Fibroblast of lung (primary cell): Measurements from ENCODE around the gene AATK. TPM values are rescaled to one million over a fixed set of nuclear protein-coding genes. Genes with fewer than 3 reads are reported as not detected.

Experiments
- DNase-seq, 2 donors: peaks; one replicate each; pipeline versions ENCODE4 v3.0.0 to v3.0.0-alpha.2; 2010; ENCODE audit warnings: low read depth in 2 of 2
- H2AFZ ChIP-seq: 2 replicates; pipeline ENCODE4 v1.5.1; 2012; ENCODE audit warnings: low read length, control low read depth, inconsistent platforms
- H3K27ac ChIP-seq: 2 replicates; pipeline ENCODE4 v1.5.1; 2011; ENCODE audit warnings: low read length, control low read depth; ENCODE audit not compliant: insufficient read depth
- H3K27me3 ChIP-seq: 2 replicates; pipeline ENCODE4 v1.5.1; 2011; ENCODE audit warnings: mild to moderate bottlenecking, low read length; ENCODE audit not compliant: control insufficient read depth, insufficient read depth
- H3K36me3 ChIP-seq: 2 replicates; pipeline ENCODE4 v1.5.1; 2011; ENCODE audit warnings: low read length; ENCODE audit not compliant: control insufficient read depth, insufficient read depth
- H3K4me1 ChIP-seq: 2 replicates; pipeline ENCODE4 v1.5.1; 2011; ENCODE audit warnings: low read length; ENCODE audit not compliant: control insufficient read depth, insufficient read depth; ENCODE audit errors: extremely low read depth
- H3K4me2 ChIP-seq: 2 replicates; pipeline ENCODE4 v1.5.1; 2011; ENCODE audit warnings: low read length, control low read depth; ENCODE audit not compliant: insufficient read depth; ENCODE audit errors: extremely low read depth
- H3K4me3 ChIP-seq, 4 experiments: fragments of 200-600 bp in 1 of 4; sonication (generic) in 1 of 4; replicated peaks in 1 of 4; 2 replicates each; pipeline ENCODE4 v1.5.1; 2011 to 2016; ENCODE audit warnings: low read length in 4 of 4, low read depth in 3 of 4, mild to moderate bottlenecking in 3 of 4, control low read depth in 2 of 4, inconsistent platforms in 1 of 4, mixed read lengths in 1 of 4; ENCODE audit not compliant: insufficient read depth in 1 of 4; ENCODE audit errors: control extremely low read depth in 1 of 4
- H3K79me2 ChIP-seq: 2 replicates; pipeline ENCODE4 v1.5.1; 2012; ENCODE audit warnings: mild to moderate bottlenecking, low read length, inconsistent platforms; ENCODE audit not compliant: control insufficient read depth, insufficient read depth
- H3K9ac ChIP-seq: 2 replicates; pipeline ENCODE4 v1.5.1; 2011; ENCODE audit warnings: mild to moderate bottlenecking, low read length, control low read depth; ENCODE audit not compliant: insufficient read depth
- H3K9me3 ChIP-seq: 2 replicates; pipeline ENCODE4 v1.5.1; 2012; ENCODE audit warnings: low read depth, low read length; ENCODE audit not compliant: control insufficient read depth, insufficient read depth
- H4K20me1 ChIP-seq: 2 replicates; pipeline ENCODE4 v1.5.1; 2011; ENCODE audit warnings: low read length; ENCODE audit not compliant: control insufficient read depth, insufficient read depth; ENCODE audit errors: extremely low read depth
- EZH2 ChIP-seq: IDR thresholded peaks from 2 replicates; pipeline ENCODE4 v1.5.1; 2012; ENCODE audit warnings: low read length, control low read depth, mild to moderate bottlenecking; ENCODE audit errors: missing control alignments
- polyA plus RNA-seq, 2 donors: library from polyadenylated mRNA; depleted of rRNA in 1 of 2; stranded (reverse) in 1 of 2; unstranded in 1 of 2; fragments of >200 nt; gene quantifications; 2 replicates each; pipeline ENCODE4 v1.2.1, GENCODE V29; 2011 to 2012; ENCODE audit warnings: missing spikeins in 1 of 2
- total RNA-seq: library from RNA; depleted of rRNA; stranded (reverse); fragments of >200 nt; gene quantifications from 2 replicates; pipeline ENCODE4 v1.2.1, GENCODE V29; 2014
- TF ChIP-seq, protein P1 (sequence below), 2 donors: IDR thresholded peaks in 1 of 2; conservative IDR thresholded peaks in 1 of 2; 1 replicate in 1 of 2; 2 replicates in 1 of 2; pipeline ENCODE4 v1.5.1; 2011 to 2012; ENCODE audit warnings: low read length in 2 of 2, control low read depth in 1 of 2, inconsistent platforms in 1 of 2, low read depth in 1 of 2, mild to moderate bottlenecking in 1 of 2

AATK gene
- total and polyA plus RNA-seq, 2 donors (not counting 1 experiment from before 2014, with no cell fraction given), result 0.16 to 0.50 TPM

DNA sequence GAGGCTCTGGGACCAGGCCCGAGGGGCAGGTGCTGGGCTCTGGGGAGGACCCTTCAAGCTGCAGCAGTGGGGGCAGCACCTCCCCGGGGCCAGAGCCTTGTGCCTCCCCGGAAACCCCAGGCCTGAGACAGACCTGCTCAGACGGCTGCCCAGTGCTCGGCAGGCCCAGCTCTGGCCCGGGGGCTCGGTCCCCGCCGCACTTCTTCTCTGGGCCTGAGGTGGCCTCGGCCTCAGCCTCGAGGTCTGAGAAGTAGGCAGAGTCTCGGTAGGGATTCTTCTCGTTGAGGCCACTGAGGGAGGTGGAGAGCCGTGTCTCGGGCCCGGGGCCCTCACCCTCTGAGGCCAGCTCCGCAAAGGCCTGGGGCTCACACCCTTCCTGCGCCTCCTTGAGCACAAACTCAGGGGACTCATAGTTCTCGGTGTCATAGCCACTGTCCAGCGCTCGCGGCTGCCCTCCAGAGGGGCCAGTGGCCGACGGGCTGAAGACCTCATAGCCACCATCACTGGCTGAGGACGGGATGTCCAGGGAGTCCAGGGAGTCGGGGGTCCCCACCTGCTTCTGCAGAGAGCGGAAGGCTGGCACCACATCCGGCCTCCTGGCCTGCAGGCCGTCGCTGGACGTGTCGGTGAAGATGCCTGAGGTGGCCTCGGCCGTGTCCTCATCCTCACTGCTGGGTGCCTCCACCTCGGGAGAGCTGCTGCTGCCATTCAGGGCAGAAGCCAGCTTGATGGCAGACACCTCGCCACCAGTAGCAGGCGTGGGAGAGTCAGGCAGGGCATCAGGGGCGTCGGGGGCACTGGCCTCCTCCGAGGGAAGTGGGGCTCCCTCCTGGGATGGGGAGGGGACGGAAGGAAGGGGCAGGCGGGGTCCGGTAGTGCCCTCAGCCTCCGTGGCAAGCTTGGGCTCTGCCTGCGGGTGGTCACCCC lies 45.1 kb downstream of the AATK start:
- Histone ChIP-seq H3K4me1 (no peaks in the 10 kb centered on the region), H3K36me3 (no peaks in the 10 kb centered on the region), H3K9ac (no peak overlapping the region), H3K4me3 (no peak overlapping the region), H3K27ac (no peak overlapping the region), H3K9me3 (no peaks in the 10 kb centered on the region), H3K4me2 (no peak overlapping the region), H2AFZ (no peak overlapping the region), H3K79me2 (no peaks in the 10 kb centered on the region), H3K27me3 (no peaks in the 10 kb centered on the region), H4K20me1 (no peaks in the 10 kb centered on the region)
- no peak for TF ChIP-seq EZH2
- TF ChIP-seq, protein P1, sequence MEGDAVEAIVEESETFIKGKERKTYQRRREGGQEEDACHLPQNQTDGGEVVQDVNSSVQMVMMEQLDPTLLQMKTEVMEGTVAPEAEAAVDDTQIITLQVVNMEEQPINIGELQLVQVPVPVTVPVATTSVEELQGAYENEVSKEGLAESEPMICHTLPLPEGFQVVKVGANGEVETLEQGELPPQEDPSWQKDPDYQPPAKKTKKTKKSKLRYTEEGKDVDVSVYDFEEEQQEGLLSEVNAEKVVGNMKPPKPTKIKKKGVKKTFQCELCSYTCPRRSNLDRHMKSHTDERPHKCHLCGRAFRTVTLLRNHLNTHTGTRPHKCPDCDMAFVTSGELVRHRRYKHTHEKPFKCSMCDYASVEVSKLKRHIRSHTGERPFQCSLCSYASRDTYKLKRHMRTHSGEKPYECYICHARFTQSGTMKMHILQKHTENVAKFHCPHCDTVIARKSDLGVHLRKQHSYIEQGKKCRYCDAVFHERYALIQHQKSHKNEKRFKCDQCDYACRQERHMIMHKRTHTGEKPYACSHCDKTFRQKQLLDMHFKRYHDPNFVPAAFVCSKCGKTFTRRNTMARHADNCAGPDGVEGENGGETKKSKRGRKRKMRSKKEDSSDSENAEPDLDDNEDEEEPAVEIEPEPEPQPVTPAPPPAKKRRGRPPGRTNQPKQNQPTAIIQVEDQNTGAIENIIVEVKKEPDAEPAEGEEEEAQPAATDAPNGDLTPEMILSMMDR (conservative IDR thresholded peaks at IDR 0.05 in 1 of 2, IDR thresholded peaks at IDR 0.05 in 1 of 2; ENCODE audit: low read depth in 1 of 2, low read length in 2 of 2), result no peak
- no peak for DNase-seq

DNA sequence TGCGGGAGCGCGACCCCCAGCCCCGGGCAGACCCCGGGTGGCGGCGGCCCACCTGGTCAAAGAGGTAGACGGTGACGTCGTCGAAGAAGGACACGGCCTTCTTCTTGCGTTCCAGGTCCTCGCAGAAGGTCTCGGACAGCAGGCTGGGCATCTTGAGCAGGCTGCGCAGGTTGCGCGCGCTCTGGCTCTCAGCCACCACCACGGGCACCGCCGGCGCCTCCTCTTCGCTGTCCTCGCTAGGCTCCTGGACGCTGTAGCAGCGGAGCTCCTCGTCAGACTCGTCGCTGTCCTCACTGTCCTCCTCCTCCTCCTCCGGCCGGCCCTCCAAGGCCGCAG lies 45.9 kb downstream of the AATK start:
- Histone ChIP-seq H3K9ac (no peak overlapping the region), H3K4me3 (no peak overlapping the region), H3K27me3 (no peaks in the 10 kb centered on the region)

More for the DNA sequence above, 45.9 kb downstream of the AATK start:
- Histone ChIP-seq H2AFZ (no peak overlapping the region), H3K4me1 (no peaks in the 10 kb centered on the region), H3K79me2 (no peaks in the 10 kb centered on the region), H3K9me3 (no peaks in the 10 kb centered on the region), H3K27ac (no peak overlapping the region), H4K20me1 (no peaks in the 10 kb centered on the region), H3K36me3 (no peaks in the 10 kb centered on the region), H3K4me2 (no peak overlapping the region)
- DNase-seq, result no peak
- no peak for TF ChIP-seq EZH2
- TF ChIP-seq, protein P1 (conservative IDR thresholded peaks at IDR 0.05 in 1 of 2, IDR thresholded peaks at IDR 0.05 in 1 of 2; ENCODE audit: low read depth in 1 of 2, low read length in 2 of 2), result no peak
